Gastroesophageal sphincter (tissue), 4 donors: ENCODE measurements around the gene PLEKHA7. TPM values are rescaled to one million over a fixed set of nuclear protein-coding genes. Genes with fewer than 3 reads are reported as not detected.

Experiments used
- ATAC-seq: fragments of 150-250 bp; one replicate; pipeline ENCODE4 v1.9.1; 2016; ENCODE audit warnings: mild to moderate bottlenecking, moderate library complexity
- H3K27ac ChIP-seq, 4 donors: fragments of 200-600 bp; sonication (generic) in 3 of 4; 1 replicate in 3 of 4; 2 replicates in 1 of 4; pipeline ENCODE4 v1.5.1; 2016 to 2019
- H3K27me3 ChIP-seq: fragments of 200-600 bp; sonication (generic); one replicate; pipeline ENCODE4 v1.5.1; 2019
- H3K36me3 ChIP-seq, 2 donors: fragments of 200-600 bp; sonication (generic); one replicate each; pipeline ENCODE4 v1.5.1; 2019; ENCODE audit warnings: control low read depth in 1 of 2
- H3K4me1 ChIP-seq, 3 donors: fragments of 200-600 bp; sonication (generic); 1 replicate in 2 of 3; 2 replicates in 1 of 3; pipeline ENCODE4 v1.5.1; 2016 to 2019; ENCODE audit warnings: control low read depth in 2 of 3
- H3K4me3 ChIP-seq, 2 donors: fragments of 200-600 bp; sonication (generic); one replicate each; pipeline ENCODE4 v1.5.1; 2019; ENCODE audit warnings: mild to moderate bottlenecking in 1 of 2, moderate library complexity in 1 of 2
- H3K9me3 ChIP-seq, 3 donors: fragments of 200-600 bp; sonication (generic); one replicate each; pipeline ENCODE4 v1.5.1; 2017 to 2019; ENCODE audit warnings: control low read depth in 2 of 3
- CTCF ChIP-seq, 4 experiments: fragments of 200-600 bp in 2 of 4; fragments of 450-650 bp in 2 of 4; sonication (generic) in 1 of 4; IDR thresholded peaks; one replicate each; pipeline ENCODE4 v1.5.1; 2017 to 2019; ENCODE audit warnings: antibody characterized with exemption in 4 of 4, mild to moderate bottlenecking in 2 of 4, moderate library complexity in 2 of 4
- EP300 ChIP-seq: sonication (generic); formaldehyde crosslinking; IDR thresholded peaks from one replicate; pipeline ENCODE4 v1.6.1; 2017; ENCODE audit warnings: antibody characterized with exemption, mild to moderate bottlenecking
- POLR2A ChIP-seq, 2 donors: fragments of 450-650 bp; IDR thresholded peaks; one replicate each; pipeline ENCODE4 v1.6.1; 2017; ENCODE audit warnings: antibody characterized with exemption in 2 of 2, mild to moderate bottlenecking in 2 of 2, moderate library complexity in 1 of 2
- POLR2AphosphoS5 ChIP-seq: sonication (generic); formaldehyde crosslinking; IDR thresholded peaks from one replicate; pipeline ENCODE4 v1.6.1; 2017; ENCODE audit warnings: antibody characterized with exemption
- WGBS, 2 donors: methylation state at CpG; one replicate each; pipeline ENCODE4 v1.1.5; 2018; ENCODE audit warnings: low coverage in 1 of 2; 5-methylcytosine and 5-hydroxymethylcytosine counted together
- total RNA-seq, 4 donors: library from RNA; depleted of rRNA; stranded (reverse); fragments of >200 nt; gene quantifications; one replicate each; pipeline ENCODE4 v1.1.0, GENCODE V29; 2016

Gene PLEKHA7
- total RNA-seq, 4 donors from 2014 or later, result 8.6 to 13.2 (median 12.2) TPM

- Histone ChIP-seq H3K9me3 (no peaks in the 10 kb centered on the region), H3K27me3 (no peaks in the 10 kb centered on the region), H3K27ac (no peak overlapping the region), H3K4me3 (no peak overlapping the region), H3K36me3 (peaks cover 0 to 23% of the 10 kb centered on the region in 2 donors), H3K4me1 (no peaks in the 10 kb centered on the region)
- no peak for TF ChIP-seq EP300
- no peak for TF ChIP-seq POLR2AphosphoS5
- no peak for TF ChIP-seq POLR2A (IDR thresholded peaks at IDR 0.05)
- no peak for TF ChIP-seq CTCF (IDR thresholded peaks at IDR 0.05)
- ATAC-seq, result no peak
- 72 to 79% methylated on average over 4 of the region's 11 CpGs for WGBS, 2 donors
Measured at GRCh38 chr11:16781936-16782919, 232.0 kb downstream of the PLEKHA7 start.

GRCh38 chr11:16780698-16781550 is 233.3 kb downstream of the PLEKHA7 start:
- no peak overlapping the region for H3K27ac ChIP-seq
- ATAC-seq, result no peak
- no peaks in the 10 kb centered on the region for H3K9me3 ChIP-seq
- peaks cover 0 to 7% (median 0%) of the 10 kb centered on the region in 3 donors for H3K4me1 ChIP-seq
- 85 to 91% methylated on average over 6 to 10 of the region's 19 CpGs for WGBS, 2 donors
- TF ChIP-seq POLR2A (IDR thresholded peaks at IDR 0.05) (no peak), CTCF (IDR thresholded peaks at IDR 0.05) (no peak), EP300 (no peak), POLR2AphosphoS5 (no peak)
- no peak overlapping the region for H3K4me3 ChIP-seq
- peaks cover 0 to 23% of the 10 kb centered on the region in 2 donors for H3K36me3 ChIP-seq
- H3K27me3 ChIP-seq, result no peaks in the 10 kb centered on the region

GRCh38 chr11:16780146-16780545 is 234.1 kb downstream of the PLEKHA7 start:
- H3K27me3 ChIP-seq, result no peaks in the 10 kb centered on the region
- no peak for TF ChIP-seq CTCF (IDR thresholded peaks at IDR 0.05)
- no peak for TF ChIP-seq POLR2AphosphoS5
- no peak for TF ChIP-seq EP300
- TF ChIP-seq POLR2A (IDR thresholded peaks at IDR 0.05), result no peak
- 100% methylated on average over 1 to 2 of the region's 2 CpGs for WGBS, 2 donors
- H3K4me1 ChIP-seq, result peaks cover 0 to 7% (median 0%) of the 10 kb centered on the region in 3 donors
- H3K4me3 ChIP-seq, result no peak overlapping the region
- no peak overlapping the region for H3K27ac ChIP-seq
- H3K36me3 ChIP-seq, result peaks cover 0 to 23% of the 10 kb centered on the region in 2 donors
- no peaks in the 10 kb centered on the region for H3K9me3 ChIP-seq
- ATAC-seq, result no peak

GRCh38 chr11:16779436-16779835 is 234.8 kb downstream of the PLEKHA7 start:
- Histone ChIP-seq H3K36me3 (peaks cover 0 to 23% of the 10 kb centered on the region in 2 donors), H3K4me1 (peaks cover 0 to 7% (median 0%) of the 10 kb centered on the region in 3 donors), H3K27ac (no peak overlapping the region), H3K27me3 (no peaks in the 10 kb centered on the region), H3K4me3 (no peak overlapping the region), H3K9me3 (no peaks in the 10 kb centered on the region)
- 50 to 67% methylated on average over 1 to 2 of the region's 8 CpGs for WGBS, 2 donors
- ATAC-seq, result peak; percentile 39
- TF ChIP-seq EP300, result no peak
- TF ChIP-seq POLR2A (IDR thresholded peaks at IDR 0.05), result no peak
- TF ChIP-seq CTCF (IDR thresholded peaks at IDR 0.05), result no peak
- TF ChIP-seq POLR2AphosphoS5, result no peak
